Type B pancreatic cell (in vitro differentiated cells): ENCODE results near the gene COX4I2. TPM values are rescaled to one million over a fixed set of nuclear protein-coding genes. Genes with fewer than 3 reads are reported as not detected.
A peak's percentile ranks its signal among the peaks of the same experiment; 100 is the strongest.

ENCODE experiments used
- DNase-seq: peaks from one replicate; pipeline ENCODE4 v3.0.0; 2021; ENCODE audit warnings: mixed read lengths; ENCODE audit not compliant: unreplicated experiment; ENCODE audit errors: extremely low spot score
- H3K27ac Mint-ChIP-seq: 2 replicates; pipeline ENCODE4 v1.8.0; 2021; ENCODE audit warnings: mild to moderate bottlenecking, mixed read lengths
- H3K27me3 Mint-ChIP-seq: 2 replicates; pipeline ENCODE4 v1.8.0; 2021; ENCODE audit warnings: mixed read lengths
- H3K36me3 Mint-ChIP-seq: 2 replicates; pipeline ENCODE4 v1.8.0; 2021; ENCODE audit warnings: mixed read lengths
- H3K4me1 Mint-ChIP-seq: one replicate; pipeline ENCODE4 v1.8.0; 2021; ENCODE audit warnings: mixed read lengths; ENCODE audit not compliant: unreplicated experiment
- H3K4me3 Mint-ChIP-seq: 2 replicates; pipeline ENCODE4 v1.8.0; 2021; ENCODE audit warnings: mild to moderate bottlenecking, mixed read lengths
- H3K9me3 Mint-ChIP-seq: 2 replicates; pipeline ENCODE4 v1.8.0; 2021; ENCODE audit warnings: mixed read lengths
- microRNA-seq: library from miRNA; unstranded; fragments of <30 nt; microRNA quantifications from one replicate; pipeline ENCODE4, GENCODE V29; 2020
- total RNA-seq: library from RNA; stranded (reverse); gene quantifications from 2 replicates; pipeline ENCODE4 v1.2.1, GENCODE V29; 2021; ENCODE audit warnings: low replicate concordance
- TF ChIP-seq, protein P1 (sequence below): fragments of 200-600 bp; sonication (generic); conservative IDR thresholded peaks from 2 replicates; pipeline ENCODE4 v1.5.0; 2021; ENCODE audit warnings: antibody characterized with exemption, mild to moderate bottlenecking

COX4I2 gene
- total RNA-seq, 1 donor from 2014 or later = not detected

DNA sequence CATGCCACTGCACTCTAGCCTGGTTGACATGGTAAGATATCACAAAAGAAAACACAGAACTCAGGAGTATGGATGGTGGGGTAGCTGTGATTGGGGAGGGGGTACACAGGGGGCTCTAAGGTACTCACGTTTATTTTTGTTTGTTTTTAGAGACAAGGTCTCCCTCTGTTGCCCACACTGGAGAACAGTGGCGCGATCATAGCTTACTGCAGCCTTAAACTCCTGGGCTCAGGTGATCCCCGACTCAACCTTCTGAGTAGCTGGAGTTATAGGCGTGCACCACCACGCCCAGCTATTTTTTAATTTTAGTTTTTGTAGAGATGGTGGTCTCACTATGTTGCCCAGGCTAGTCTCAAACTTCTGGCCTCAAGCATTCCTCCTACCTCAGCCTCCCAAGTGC is 55.7 kb downstream of the COX4I2 start:
- Mint-ChIP-seq H3K27me3 (no peaks in the 10 kb centered on the region), H3K4me3 (no peak overlapping the region), H3K9me3 (no peaks in the 10 kb centered on the region), H3K4me1 (peaks cover 27% of the 10 kb centered on the region), H3K36me3 (peaks cover 35% of the 10 kb centered on the region), H3K27ac (peak overlapping the region; percentile 31)
- TF ChIP-seq, protein P1, sequence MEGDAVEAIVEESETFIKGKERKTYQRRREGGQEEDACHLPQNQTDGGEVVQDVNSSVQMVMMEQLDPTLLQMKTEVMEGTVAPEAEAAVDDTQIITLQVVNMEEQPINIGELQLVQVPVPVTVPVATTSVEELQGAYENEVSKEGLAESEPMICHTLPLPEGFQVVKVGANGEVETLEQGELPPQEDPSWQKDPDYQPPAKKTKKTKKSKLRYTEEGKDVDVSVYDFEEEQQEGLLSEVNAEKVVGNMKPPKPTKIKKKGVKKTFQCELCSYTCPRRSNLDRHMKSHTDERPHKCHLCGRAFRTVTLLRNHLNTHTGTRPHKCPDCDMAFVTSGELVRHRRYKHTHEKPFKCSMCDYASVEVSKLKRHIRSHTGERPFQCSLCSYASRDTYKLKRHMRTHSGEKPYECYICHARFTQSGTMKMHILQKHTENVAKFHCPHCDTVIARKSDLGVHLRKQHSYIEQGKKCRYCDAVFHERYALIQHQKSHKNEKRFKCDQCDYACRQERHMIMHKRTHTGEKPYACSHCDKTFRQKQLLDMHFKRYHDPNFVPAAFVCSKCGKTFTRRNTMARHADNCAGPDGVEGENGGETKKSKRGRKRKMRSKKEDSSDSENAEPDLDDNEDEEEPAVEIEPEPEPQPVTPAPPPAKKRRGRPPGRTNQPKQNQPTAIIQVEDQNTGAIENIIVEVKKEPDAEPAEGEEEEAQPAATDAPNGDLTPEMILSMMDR = no peak
- no peak for DNase-seq

DNA sequence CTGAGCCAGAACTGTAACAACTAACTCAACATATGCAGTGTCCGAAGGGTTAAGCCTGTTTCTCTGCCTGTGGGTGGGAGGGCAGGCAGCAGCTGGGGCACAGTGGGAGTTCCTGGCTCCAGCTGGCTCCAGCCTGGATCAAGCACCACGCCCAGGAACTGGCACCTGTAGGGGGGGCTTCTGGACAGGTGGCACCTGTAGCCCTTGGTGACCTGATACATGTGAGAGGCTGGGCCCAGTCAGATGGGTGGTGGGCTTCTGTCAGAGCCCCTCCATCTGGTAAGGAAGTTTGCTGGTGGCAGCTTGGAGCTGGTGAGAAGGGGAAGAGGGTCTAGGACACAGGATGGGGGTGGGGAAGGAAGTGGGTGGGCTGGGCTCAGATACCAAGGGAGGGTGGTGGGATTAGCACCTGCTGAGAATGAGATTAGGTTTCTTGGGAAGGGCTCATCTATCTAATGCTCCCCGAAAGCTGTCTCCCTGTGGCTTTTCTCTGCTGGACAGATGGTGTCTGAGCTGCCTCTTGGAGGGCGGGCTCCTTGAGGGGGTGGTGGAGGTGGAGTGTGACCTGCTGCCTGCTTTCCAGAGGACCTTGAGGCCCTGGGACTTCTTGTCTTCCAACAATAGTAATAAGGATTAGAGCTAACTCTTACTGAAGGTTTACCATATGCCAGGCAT is 56.4 kb downstream of the COX4I2 start:
- peak overlapping the region; percentile 57 for H3K27ac Mint-ChIP-seq
- TF ChIP-seq, protein P1 = no peak
- H3K36me3 Mint-ChIP-seq = peaks cover 35% of the 10 kb centered on the region
- H3K9me3 Mint-ChIP-seq = no peaks in the 10 kb centered on the region
- H3K27me3 Mint-ChIP-seq = no peaks in the 10 kb centered on the region
- H3K4me3 Mint-ChIP-seq = no peak overlapping the region
- no peak for DNase-seq
- peaks cover 32% of the 10 kb centered on the region for H3K4me1 Mint-ChIP-seq

Small RNA genes within 50 kb of the gene (microRNA-seq; reads per million reads assigned to microRNA genes)
- 1.1 reads per million for gene MIR3193

Other genes starting within 250 kb of the COX4I2 start
- not detected in 2 replicates for gene DEFB119, start 247.3 kb upstream of the COX4I2 start, total RNA-seq
- not detected in 2 replicates for gene DEFB121, start 231.7 kb upstream of the COX4I2 start, total RNA-seq
- not detected in 2 replicates for gene DEFB123, start 197.3 kb upstream of the COX4I2 start, total RNA-seq
- not detected in 2 replicates for gene DEFB124, start 162.8 kb upstream of the COX4I2 start, total RNA-seq
- gene REM1, start 162.6 kb upstream of the COX4I2 start, total RNA-seq = not detected in 2 replicates
- gene HM13, start 123.5 kb upstream of the COX4I2 start, total RNA-seq = 246 and 281 TPM in 2 replicates
- gene ID1, start 32.6 kb upstream of the COX4I2 start, total RNA-seq = 472 and 516 TPM in 2 replicates
- 142 and 243 TPM in 2 replicates for gene BCL2L1, start 85.0 kb downstream of the COX4I2 start, total RNA-seq
- 45.0 and 130 TPM in 2 replicates for gene TPX2, start 101.4 kb downstream of the COX4I2 start, total RNA-seq
- gene MYLK2, start 181.4 kb downstream of the COX4I2 start, total RNA-seq = 0.21 and 0.77 TPM in 2 replicates
- 0.22 TPM in 1 of 2 replicates, not detected in the other for gene FOXS1, start 207.7 kb downstream of the COX4I2 start, total RNA-seq
- gene DUSP15, start 232.6 kb downstream of the COX4I2 start, total RNA-seq = 3.0 and 9.1 TPM in 2 replicates
- 0.17 and 3.4 TPM in 2 replicates for gene TTLL9, start 232.7 kb downstream of the COX4I2 start, total RNA-seq